ENCODE data around the gene DNAJC15.

DNA sequence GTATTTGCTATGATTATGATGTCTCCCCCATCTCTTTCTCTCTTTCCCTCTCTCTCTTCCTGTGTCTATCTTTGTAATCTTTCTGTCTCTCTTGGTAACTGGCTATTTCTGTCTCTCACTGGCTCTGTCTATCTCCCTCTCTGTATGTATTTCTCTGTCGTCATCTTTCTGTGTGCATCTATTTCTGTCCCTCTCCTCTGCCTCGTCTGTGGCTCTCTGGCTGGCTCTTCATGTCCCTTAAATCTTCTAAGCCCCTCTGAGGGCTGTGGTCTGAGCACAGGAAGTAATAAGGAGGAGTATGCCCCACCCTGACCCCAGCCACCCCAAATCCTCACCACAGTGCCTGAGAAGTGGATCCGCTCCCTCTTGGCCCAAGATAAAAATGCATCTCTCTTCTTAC, 104.4 kb downstream of the DNAJC15 start:
- TF ChIP-seq CEBPB (IDR thresholded peaks at IDR 0.05; ENCODE audit: low read depth, low read length) (no peak), USF2 (IDR thresholded peaks at IDR 0.05; ENCODE audit: low read depth, low read length) (no peak), POLR2A (IDR thresholded peaks at IDR 0.05; ENCODE audit: low read depth, low read length) (no peak), CTCF (conservative IDR thresholded peaks at IDR 0.05; ENCODE audit: low read depth, low read length) (no peak), RCOR1 (IDR thresholded peaks at IDR 0.05; ENCODE audit: insufficient replicate concordance, low read length) (no peak), BHLHE40 (IDR thresholded peaks at IDR 0.05; ENCODE audit: low read depth, low read length) (no peak)
